GM12891 (cell line): ENCODE measurements around the gene EPHB3.

Experiments used
- DNase-seq: peaks from one replicate; pipeline ENCODE4 v3.0.0; 2011; ENCODE audit warnings: low spot score; ENCODE audit not compliant: insufficient read length
- FAIRE-seq: peaks from 2 replicates; lab custom pipeline; 2011; peaks lifted over from hg19 to GRCh38; lab: Jason Lieb, UNC
- PAX5 ChIP-seq: IDR thresholded peaks from 2 replicates; pipeline ENCODE4 v1.6.1; 2011; ENCODE audit warnings: low read length, moderate library complexity, mild to moderate bottlenecking; ENCODE audit not compliant: insufficient read depth, severe bottlenecking
- POLR2A ChIP-seq: IDR thresholded peaks from 2 replicates; pipeline ENCODE4 v1.6.1; 2011; ENCODE audit warnings: low read depth, low read length, control low read depth
- POLR2AphosphoS5 ChIP-seq: IDR thresholded peaks from 2 replicates; pipeline ENCODE4 v1.6.1; 2011; ENCODE audit warnings: low read depth, low read length, control low read depth
- POU2F2 ChIP-seq: IDR thresholded peaks from 2 replicates; pipeline ENCODE4 v1.6.1; 2011; ENCODE audit warnings: low read depth, mild to moderate bottlenecking, control low read depth, low read length, moderate library complexity
- SPI1 ChIP-seq: IDR thresholded peaks from 2 replicates; pipeline ENCODE4 v1.6.1; 2011; ENCODE audit warnings: low read depth, low read length, control low read depth
- TAF1 ChIP-seq: IDR thresholded peaks from 2 replicates; pipeline ENCODE4 v1.6.1; 2011; ENCODE audit warnings: low read depth, low read length, control low read depth

EPHB3 gene

GRCh38 chr3:184586851-184587250 lies 25.3 kb downstream of the EPHB3 start:
- TF ChIP-seq POLR2AphosphoS5: no peak
- TF ChIP-seq PAX5: no peak
- TF ChIP-seq POU2F2: no peak
- no peak for DNase-seq
- FAIRE-seq: no peak

GRCh38 chr3:184588776-184589175 lies 27.2 kb downstream of the EPHB3 start:
- FAIRE-seq (no peak), DNase-seq (no peak)
- TF ChIP-seq POLR2AphosphoS5: no peak
- no peak for TF ChIP-seq PAX5
- no peak for TF ChIP-seq TAF1
- no peak for TF ChIP-seq SPI1
- TF ChIP-seq POLR2A: no peak

- TF ChIP-seq POLR2A (no peak), SPI1 (no peak), TAF1 (no peak), PAX5 (no peak), POU2F2 (no peak)
- no peak for DNase-seq
- no peak for FAIRE-seq
Observed at GRCh38 chr3:184590795-184591194, 29.2 kb downstream of the EPHB3 start.

GRCh38 chr3:184591789-184592188 lies 30.2 kb downstream of the EPHB3 start:
- TF ChIP-seq TAF1 (no peak), SPI1 (no peak), POLR2AphosphoS5 (no peak), POU2F2 (no peak), PAX5 (no peak), POLR2A (no peak)
- DNase-seq (no peak), FAIRE-seq (no peak)

GRCh38 chr3:184592371-184593219 lies 31.0 kb downstream of the EPHB3 start:
- no peak for TF ChIP-seq POLR2A
- FAIRE-seq: no peak
- DNase-seq: no peak

GRCh38 chr3:184593220-184593927 lies 31.8 kb downstream of the EPHB3 start:
- FAIRE-seq: no peak
- no peak for DNase-seq

GRCh38 chr3:184593928-184594303 lies 32.3 kb downstream of the EPHB3 start:
- FAIRE-seq (no peak), DNase-seq (no peak)
- TF ChIP-seq POLR2A (no peak), PAX5 (no peak), POLR2AphosphoS5 (no peak)

More at GRCh38 chr3:184593220-184593927, 31.8 kb downstream of the EPHB3 start:
- TF ChIP-seq POU2F2 (no peak), TAF1 (no peak), POLR2A (no peak), SPI1 (no peak), PAX5 (no peak), POLR2AphosphoS5 (no peak)

GRCh38 chr3:184594371-184595001 lies 32.9 kb downstream of the EPHB3 start:
- TF ChIP-seq POLR2A: no peak
- DNase-seq (no peak), FAIRE-seq (no peak)

GRCh38 chr3:184595726-184596125 lies 34.1 kb downstream of the EPHB3 start:
- DNase-seq: no peak

GRCh38 chr3:184596233-184596632 lies 34.6 kb downstream of the EPHB3 start:
- TF ChIP-seq POLR2AphosphoS5: no peak
- no peak for TF ChIP-seq TAF1
- TF ChIP-seq SPI1: no peak
- TF ChIP-seq PAX5: no peak
- TF ChIP-seq POLR2A: no peak
- TF ChIP-seq POU2F2: no peak
- no peak for FAIRE-seq
- no peak for DNase-seq

More at GRCh38 chr3:184595726-184596125, 34.1 kb downstream of the EPHB3 start:
- FAIRE-seq: no peak
- TF ChIP-seq POLR2A (no peak), PAX5 (no peak), POU2F2 (no peak), TAF1 (no peak), POLR2AphosphoS5 (no peak), SPI1 (no peak)
